COLO668 (cell line): Measurements from ENCODE around the gene NIPAL4.

ENCODE experiments used
- DNase-seq: peaks from one replicate; lab custom pipeline; 2025; ENCODE audit not compliant: unreplicated experiment; lab: John Stamatoyannopoulos, UW

Gene NIPAL4

DNA sequence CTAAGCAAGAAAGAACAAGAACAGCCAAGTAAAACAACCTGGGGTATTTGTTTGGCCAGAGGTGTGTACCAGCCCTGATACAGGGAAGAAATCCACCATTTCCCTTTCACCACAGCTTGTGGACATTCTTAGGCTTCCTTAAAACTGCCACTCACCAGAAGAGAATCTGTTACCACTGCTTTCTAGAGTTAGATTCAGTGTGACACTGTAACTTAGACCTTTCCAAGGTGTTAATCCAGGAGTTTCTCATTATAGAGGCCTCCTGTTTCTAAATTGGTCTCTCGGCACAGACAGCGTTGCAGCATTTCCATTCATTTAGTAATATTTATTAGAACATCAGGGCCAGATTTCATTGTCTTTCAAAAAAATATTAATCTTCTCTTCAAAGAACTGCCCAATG is 55.0 kb downstream of the NIPAL4 start:
- DNase-seq: no peak

DNA sequence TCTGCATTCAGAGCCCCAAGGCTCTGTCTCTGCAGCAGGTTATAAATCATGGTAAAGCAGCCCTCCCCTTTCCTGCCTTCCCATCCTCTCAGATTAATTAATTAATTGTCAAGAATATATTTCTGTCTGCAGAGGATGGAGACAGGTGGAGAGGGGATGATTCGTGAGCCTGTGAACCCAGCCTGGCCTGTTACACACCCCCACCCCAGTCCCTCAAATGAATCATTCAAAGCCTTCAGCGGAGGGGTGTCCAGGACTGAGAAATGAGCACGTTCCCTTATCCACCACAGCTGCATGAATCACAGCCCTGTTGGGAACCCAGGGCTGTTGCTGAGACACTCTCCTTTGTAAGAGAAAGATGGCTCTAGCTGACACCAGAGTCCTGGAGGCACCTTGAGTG is 56.0 kb downstream of the NIPAL4 start:
- DNase-seq: no peak

DNA sequence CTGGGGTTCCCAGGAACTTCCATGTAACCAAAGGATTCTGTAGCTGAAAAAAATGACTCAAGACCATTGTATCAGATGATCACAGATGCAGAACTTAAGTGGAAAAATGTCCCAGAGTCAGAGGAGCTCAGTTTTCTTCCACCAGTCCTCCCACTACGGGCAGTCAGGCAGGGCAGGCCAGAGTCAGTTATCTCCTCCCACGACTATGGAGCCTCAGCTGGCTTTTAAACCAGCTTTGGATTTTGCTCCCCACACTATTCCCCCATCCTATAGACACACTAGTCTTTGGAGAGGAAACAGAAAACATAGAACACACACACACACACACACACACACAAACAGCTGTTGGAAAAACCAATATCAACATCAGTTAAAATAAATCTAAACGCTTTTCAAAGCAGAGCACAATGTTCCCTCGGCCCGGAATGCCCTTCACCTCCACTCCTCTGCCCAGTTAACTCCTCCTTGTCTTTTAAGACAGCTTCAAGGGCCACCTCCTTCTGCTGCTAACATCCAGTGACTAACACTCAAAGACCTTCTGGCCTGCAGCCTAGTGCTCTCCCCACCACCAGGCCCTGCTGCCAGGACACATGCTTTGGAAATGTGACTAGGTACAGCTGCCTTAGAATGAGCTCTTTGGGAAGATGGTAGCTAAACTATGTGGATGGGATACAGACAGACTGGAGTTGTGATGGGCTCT is 56.8 kb downstream of the NIPAL4 start:
- no peak for DNase-seq

GRCh38 chr5:157518963-157519362 is 59.0 kb downstream of the NIPAL4 start:
- no peak for DNase-seq

DNA sequence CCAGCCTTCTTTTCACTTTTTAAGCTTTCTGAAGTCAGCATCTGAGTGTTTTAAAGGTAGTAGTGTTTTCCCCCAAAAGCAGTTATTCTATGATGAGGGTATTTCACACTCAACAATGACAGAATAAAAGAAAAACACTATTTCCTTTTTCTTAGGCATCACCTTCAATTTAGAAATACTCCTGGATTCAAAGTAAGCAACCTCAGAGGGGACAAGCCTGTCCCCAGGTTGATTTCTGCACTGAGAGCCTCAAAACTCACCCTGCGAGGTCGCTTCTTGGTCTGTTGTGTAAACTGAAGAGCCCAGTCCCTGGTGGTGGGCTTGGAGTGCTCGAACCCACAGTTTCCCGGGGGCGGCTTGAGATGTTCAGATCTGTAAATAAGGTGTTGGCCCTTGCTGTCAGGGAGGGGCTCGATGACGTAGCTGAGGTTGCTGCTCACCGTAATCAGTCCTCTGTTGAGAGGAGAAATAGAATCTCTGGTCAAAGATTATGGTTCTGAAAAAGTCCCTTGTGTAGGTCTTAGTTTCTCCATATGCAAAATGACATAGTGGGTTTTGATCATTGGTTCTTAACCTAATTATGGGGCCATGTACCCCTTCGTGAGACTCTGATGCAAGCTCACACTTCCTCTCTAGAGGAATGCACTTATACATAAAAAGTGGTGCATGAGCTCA is 59.7 kb downstream of the NIPAL4 start:
- no peak for DNase-seq

DNA sequence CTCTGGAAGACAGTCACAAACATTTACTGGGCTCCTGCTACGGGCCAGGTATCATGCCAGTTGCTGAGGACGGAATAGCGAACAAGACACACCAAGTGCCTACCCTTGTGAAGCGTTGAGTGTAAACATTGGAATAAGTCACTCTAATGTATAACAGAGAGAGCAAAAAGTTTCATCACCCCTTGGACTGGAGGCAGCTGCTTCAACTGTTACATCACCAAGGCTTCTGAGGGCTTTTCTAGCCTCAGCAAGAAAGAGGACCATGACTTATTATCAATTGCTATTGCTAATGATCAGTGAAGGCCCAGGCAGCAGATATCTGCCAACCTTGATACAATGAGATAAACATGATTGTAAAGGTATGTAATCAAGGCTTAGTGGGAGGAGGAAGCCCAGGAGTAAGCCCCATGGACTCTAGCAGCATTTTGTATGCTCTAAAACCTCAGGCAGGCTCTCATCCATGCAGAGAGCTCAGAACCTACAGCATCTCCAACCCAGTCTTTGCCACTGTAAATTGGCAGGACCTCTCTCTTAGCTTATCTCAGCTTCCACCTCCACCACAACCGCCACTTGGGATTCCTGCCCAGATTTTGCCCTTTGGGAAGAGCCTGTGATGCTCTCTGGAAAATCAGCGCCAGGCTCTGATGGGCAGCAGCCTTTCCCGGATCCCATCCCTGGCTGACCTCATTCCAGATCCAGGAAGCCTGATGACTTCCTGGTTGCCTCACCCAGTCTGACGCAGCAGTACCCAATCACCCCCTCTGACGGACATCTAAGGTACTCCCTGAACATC is 61.1 kb downstream of the NIPAL4 start:
- DNase-seq: no peak

GRCh38 chr5:157521704-157522029 is 61.7 kb downstream of the NIPAL4 start:
- DNase-seq: no peak

GRCh38 chr5:157523976-157524375 is 64.0 kb downstream of the NIPAL4 start:
- DNase-seq: no peak
